Stimulated activated CD4-positive, alpha-beta T cell treated with anti-CD3 and anti-CD28 coated beads, TNF-alpha, amount 100 ng/mL, for 24 hours (primary cell): ENCODE data around the gene APOL1.
"Not testable (repeated sequence)": the region's sequence is repeated elsewhere in the genome, so short reads cannot be mapped to it uniquely, and the experiment has no call there.

Experiments used
- DNase-seq, 3 experiments: peaks; one replicate each; pipeline ENCODE4 v3.0.0-alpha.2; 2020; ENCODE audit warnings: low read depth in 3 of 3

The APOL1 gene

DNA sequence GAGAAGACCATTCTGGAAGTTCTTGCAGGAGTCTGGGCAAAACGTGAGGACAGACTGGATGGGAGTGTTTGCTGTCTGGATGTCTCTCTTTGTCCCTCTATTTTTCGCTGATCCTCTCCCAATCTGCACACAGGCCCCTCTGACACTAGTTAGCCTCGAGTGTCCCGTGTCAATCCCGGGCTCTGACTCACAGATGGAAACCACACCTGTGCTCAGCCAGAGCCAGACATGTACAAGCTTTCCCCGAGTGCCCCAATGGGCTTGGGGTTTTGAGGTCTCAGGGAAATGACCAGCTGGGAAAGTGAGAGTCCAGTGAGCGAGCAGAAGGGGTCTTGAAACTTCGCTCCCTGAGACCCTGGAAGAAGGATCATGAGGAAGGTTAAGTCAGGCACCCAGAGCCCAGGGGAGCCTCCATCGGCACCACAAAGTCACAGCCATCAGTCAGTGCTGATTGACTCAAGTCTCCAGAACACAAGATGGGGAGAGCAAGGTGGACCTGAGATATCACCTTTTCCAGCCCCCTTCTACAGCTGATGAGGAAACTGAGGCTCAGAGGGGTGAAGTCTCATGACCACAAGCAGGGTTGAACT, 27.5 kb upstream of the APOL1 start:
- no peak for DNase-seq

- no peak for DNase-seq
These were observed 26.7 kb upstream of the APOL1 start for GRCh38 chr22:36226189-36226588.

DNA sequence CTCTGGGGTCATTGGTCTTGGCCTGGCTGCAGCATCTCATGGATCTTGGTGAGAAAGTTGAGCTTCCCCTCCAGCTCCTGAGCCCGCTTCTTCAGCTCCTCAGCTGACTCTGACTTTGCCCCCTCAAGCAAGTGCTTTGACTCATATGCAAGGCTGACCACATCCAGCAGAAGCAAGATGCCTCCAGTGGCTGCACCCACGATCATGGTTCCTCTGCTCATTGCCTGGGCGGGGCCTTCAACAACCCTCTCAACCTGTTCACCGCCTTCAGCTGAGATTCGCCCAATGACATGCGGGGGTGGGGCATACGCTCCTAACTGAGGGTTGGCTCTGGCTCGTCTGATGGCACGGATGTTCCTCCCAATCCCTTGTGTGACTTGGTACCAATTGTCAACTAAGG, 25.5 kb upstream of the APOL1 start:
- no peak for DNase-seq

GRCh38 chr22:36227806-36228205, 25.1 kb upstream of the APOL1 start:
- DNase-seq = no peak

DNA sequence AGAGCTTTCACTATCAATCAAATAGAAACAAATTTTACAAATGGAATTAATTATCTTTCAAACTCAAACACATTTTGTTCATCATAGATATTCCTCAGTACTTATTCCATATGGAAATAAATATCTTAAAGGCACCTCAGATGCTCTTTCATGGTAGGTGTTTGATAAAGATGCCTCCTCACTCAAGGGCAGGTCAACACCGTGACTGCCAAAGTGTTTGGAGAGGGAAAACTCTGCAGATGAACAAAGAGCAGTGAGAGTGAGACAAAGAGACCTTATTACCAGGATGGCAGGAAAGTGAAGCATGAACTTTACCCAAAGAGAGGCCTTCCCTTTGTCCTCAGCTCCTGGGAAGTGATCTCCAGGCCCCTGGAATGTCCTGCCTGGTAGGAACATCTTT, 24.6 kb upstream of the APOL1 start:
- DNase-seq = not testable (repeated sequence)

GRCh38 chr22:36228944-36229343, 24.0 kb upstream of the APOL1 start:
- DNase-seq = no peak

DNA sequence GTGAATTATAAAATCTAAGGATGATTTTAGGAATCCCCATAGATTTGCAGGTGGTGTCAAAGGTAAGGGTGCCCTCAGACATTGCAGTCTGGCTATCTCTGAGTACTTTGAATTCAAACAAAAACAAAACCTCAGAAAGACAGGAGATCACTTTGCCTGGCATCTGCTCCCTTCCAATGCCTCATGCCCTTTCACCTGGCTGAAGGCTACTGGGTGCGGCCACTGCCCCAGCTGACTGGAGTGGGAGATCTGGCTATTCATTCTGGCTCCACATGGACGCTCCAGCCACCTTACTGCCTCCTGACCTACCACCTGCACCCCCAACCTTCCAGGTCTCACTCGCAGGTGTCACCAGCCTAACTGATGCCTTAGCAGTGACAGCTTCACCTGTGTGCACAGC, 23.3 kb upstream of the APOL1 start:
- DNase-seq = not testable (repeated sequence)

- DNase-seq = not testable (repeated sequence)
These were observed 21.9 kb upstream of the APOL1 start for GRCh38 chr22:36231051-36231450.

DNA sequence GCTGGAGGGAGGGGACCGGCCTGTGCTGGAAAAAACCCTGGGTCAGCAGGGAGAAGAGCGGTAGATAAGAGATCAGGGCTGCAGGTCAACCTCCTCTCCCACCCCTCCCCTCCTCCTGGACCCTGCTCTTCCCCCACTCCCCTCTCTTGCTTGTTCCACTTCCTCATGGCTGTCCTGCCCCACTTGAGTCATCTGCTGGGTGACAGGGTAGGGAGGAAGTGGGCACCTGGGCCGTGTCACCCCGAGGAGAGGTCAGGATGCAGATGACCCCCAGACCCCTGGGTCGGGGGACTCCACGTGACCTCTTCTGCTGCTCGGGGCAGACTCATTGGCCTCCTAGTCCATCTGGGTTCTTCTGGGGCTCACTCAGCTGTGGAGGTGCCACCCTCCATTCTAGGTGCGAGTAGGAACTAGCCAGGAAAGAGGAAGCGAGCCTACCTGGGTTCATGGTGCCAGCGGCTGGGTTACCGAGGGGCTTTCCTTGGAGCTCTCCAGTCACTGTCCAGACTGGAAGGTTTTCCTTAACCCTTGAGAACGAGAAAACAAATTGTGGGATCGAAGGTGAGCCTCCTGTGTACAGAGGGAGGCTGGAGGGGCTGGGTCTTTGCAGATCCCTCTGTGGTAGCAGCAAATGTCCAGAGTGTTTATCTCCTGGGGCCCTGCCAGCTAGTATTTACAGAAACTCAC, 20.1 kb upstream of the APOL1 start:
- DNase-seq = no peak

DNA sequence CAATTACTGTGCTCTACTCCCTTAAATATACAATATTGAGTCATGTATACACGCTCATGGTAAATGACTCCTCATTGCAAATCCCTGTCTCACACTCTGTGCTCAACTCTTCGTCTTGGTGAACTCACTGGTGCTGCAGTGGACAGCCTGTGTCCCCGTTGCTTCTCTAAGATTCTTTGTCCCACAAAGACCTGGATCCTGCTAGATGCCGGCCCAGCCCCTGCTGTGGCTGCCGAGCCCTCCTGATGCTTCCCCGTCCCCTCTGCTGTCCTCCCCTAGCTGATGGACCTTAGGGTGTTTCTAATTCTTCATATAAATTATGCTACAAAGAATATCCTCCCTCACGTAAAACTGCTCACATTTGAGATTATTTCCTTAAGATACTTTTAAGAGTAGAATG, 19.1 kb upstream of the APOL1 start:
- no peak for DNase-seq

GRCh38 chr22:36234213-36234612, 18.7 kb upstream of the APOL1 start:
- no peak for DNase-seq

GRCh38 chr22:36234919-36235318, 18.0 kb upstream of the APOL1 start:
- DNase-seq = no peak

DNA sequence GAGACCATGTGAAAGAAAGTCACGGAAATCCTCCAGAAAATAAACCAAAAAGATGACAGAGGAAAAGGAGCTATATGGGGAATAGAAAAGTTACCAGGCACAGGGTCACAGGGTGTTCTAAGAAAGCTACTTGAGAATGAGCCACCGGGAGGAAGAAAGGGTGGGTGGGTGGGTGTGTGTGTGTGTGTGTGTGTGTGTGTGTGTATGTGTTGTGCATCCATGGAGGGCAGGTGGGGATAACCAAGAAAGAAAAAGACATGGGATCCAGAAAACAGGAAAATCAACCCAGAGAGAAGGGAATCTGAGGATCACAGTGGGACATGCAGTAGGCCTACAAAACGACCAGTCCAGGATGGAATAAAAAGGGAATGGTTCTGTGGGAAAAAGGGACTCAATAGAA, 17.3 kb upstream of the APOL1 start:
- no peak for DNase-seq

DNA sequence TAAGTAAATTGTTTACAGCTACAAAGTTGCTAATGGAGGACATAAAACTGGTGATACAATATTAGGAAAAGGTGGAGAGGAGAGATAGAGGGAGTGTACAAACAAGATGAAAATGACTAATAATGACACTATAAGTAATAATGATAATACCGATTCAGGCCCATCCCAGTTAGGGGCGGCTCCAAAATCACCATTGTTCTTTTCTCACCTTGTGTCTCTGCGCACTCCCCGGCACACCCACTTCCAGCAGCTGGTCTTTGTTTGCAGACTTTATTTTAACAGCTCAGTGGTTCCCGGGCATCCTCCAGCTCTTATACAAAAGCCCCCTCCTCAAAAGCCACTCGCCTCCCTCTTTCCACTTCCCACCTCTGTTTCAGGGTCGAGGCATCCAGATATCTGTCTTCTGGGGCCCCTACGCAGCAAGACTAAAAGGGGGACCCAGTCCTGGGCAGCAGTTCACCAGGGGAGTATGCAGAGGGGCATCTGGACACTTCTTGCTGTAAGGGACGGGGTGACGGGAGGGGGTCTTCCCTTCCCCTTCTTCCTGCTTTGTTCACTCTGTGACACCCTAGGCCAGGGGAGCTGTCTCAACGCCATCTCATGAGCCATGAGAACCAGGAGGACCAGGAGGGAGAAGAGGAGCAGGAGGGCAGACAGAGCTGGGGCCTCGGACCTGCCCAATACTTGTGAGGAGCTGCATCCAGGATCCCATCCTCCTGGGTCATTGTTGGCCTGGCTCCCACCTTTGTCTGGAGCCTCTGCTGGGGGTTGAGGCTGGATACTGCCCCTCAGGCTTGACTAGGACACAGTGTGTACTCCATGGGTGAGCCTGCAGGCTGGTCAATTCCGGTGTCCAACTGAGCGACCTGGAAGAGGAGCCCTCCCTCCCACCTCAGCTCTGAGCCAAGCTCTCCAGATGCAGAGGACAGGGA, 16.3 kb upstream of the APOL1 start:
- no peak for DNase-seq

DNA sequence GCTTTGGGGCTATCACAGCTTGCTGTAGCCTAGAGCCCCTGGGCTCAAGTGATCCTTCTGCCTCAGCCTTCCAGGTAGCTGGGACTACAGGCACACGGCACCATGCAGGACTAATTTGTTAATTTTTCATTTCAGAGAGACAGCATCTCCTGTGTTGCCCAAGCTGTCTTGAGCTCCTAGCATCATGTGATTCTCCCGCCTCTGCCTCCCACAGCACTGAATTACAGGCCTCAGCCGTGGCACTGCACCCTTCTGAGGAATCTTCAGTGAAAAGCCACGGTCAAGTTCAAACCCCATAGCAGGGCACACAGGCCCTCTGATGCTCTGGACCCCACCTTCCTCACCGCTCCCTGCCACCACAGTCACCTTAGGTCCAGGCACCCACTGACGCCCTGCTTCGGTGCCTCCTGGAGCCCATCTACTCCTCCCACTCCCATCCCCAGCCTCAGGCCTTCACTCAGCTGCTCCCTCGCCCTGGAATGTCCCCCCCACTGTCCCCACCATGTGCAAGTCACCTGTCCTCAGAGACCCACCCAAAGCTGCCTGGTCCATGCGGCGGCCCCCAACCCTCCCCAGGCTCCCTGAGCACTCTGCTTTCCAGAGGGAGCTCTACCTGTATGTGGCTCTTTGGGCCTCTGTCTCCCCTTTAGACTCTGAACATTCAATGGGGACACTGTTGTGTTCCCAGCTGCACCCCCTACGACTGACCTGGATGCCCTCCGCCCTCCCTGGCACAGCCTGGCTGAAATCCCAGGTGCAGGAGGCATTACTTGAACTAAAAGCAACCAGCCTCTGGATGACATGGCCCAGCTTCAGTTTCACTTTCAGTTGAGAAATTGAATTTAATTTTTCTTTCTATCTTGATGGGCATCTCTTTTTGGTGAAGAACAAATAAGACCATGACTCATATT, 15.2 kb upstream of the APOL1 start:
- DNase-seq = no peak

DNA sequence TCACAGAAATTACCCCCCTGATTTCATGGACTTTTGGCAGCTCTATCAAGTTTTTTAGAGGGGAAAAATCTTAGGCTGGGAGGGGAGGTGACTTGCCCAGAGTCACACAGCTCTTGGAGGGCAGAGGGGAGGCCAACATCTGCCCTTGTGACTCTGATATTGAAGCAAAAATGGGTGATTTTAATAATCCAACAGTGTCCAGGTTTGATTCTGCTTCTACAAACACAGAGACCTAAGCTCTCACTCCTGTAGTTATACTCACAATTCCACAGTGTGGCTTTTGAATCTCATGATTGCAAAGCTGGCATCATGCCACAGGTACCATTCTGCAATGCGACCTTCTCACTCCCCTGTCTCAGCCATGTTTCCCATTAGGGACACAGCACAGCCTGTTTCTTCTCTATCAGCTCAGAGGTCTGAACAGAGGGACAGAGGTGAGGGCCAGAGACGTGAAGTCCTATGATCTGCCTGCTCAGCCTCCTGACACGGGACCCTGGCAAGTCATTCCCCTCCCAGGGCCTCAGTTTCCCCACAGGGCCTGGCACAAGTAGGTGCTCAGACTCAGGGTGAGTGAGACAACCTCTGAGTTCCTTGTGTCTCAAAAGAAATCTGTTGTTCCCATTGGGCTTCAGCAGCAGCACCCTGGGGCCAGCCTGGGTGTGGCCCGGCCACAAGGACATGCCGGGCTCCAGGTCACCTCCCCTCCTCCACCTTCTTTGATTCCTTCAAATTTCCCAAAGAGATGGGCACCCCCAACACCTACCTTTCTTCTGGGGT, 14.4 kb upstream of the APOL1 start:
- DNase-seq = no peak

DNA sequence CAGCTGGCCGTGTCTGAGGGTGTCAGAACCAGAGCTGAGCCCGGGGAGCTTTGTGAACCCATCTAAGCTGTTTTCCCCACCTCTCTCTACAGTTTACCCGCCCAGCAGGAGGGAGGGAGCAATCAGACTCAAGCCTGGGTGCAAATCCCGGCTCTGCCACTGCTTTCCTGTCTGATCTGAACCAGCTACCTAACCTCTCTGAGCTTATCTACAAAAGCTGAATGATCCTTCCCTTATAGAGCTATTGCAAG, 13.9 kb upstream of the APOL1 start:
- no peak for DNase-seq

GRCh38 chr22:36239401-36240171, 13.3 kb upstream of the APOL1 start, which contains the start of gene APOL2:
APOL2 (minus strand) TSS chr22:36239527; CDS start chr22:36233162, 6,365 bp downstream.
- peak; percentile 64 to 86 (median 71) for DNase-seq

DNA sequence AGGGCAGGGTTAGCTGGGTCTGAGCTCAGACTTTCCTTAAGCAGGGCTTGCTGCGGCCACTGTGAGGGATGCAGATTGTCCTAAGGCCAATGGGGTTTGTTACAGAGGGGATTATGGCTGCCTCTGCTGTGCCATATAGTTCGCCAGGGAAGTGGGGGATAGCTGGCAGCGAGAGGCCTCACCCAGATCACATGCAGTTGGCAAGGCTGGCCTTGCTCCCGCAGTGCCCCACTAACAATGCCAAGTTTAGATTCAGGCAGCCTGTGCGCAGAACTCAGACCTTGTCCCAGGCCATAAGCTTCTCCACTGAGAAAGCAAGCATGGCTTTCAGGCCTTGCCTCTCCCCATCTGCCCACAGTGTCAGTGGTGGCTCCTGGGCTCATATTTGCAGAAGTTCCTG, 8.9 kb upstream of the APOL1 start:
- DNase-seq = no peak
